DMS153 (cell line): ENCODE data around the gene CENPA.
A peak's percentile ranks its signal among the peaks of the same experiment; 100 is the strongest.

ENCODE experiments used
- DNase-seq: peaks from one replicate; lab custom pipeline; 2025; lab: John Stamatoyannopoulos, UW

Gene CENPA

DNA sequence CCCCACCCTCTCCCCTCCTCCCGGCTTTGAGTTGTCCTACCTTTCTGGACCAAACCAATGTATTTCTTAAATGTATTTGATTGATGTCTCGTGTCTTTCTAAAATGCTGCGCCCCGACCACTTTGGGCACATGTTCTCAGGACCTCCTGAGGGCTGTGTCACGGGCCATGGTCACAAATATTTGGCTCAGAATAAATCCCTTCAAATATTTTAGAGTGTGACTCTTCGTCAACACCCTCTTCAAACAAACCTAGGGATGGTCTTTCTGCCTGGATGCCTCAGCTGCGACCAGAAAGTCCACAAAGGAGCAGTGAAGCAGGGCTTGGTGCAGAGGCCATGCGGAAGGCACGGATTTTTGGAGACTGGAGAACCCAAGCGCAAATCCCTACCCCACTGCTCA lies 22.8 kb upstream of the CENPA start:
- DNase-seq, result no peak

DNA sequence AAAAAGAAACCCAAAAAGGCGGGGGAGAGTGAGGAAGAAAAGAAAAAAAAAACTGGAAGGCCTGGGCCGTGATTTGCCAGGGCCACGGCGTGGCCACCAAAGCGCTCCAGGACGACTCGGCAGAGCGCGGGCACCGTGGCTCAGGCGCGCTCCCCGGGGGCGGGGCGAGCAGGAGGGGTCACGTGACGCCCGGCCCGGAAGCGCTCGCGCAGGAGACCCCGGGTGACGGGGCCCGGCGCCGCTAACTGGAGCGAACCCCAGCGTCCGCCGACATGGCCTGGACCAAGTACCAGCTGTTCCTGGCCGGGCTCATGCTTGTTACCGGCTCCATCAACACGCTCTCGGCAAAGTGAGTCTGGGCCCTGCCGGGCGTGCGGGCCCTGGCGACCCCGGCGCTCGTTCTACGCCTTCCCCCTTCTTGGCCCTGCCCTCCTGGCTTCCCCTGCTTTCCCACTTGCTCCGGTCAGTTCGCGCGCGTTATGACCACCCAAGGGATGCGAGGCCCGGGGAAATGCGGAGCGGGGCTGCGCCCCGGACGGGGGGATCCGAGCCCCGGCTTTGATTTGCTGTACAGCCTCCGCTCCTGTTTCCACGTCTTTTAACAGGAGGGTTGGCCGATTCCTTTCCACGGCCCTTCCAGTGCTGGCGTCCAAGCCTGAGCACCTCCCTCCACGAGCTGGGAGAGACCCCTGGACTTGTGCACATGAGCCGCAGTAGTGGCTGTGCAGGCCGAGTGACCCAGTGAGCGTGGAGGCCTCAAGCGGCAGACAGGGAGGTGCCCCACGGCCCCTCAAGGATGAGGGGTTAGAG lies 21.6 kb upstream of the CENPA start, which contains the start of gene SLC35F6:
TSS of gene SLC35F6 (plus strand) at position 207 of the 810 bp plus-strand sequence. CDS start at position 273, 66 bp downstream.
- DNase-seq, result peak; percentile 16

DNA sequence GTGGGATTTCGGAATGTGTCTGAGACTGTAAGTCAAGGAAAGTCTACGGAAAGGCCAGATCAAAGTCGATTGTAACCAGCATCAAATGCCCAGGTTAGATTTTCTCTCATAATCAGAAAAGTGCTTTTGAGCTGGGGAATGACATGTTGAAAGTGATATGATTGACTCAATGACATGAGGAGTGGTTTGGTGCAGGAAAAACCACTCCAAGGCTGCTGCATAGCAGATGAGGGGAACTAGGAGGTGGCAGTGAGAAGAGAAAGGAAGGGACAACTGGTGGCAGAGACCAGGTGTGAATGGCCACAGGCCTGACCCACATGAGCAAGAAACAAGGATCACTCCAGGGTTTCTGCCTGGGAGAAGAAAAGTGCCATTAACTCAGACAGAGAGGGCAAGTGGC lies 20.9 kb upstream of the CENPA start:
- DNase-seq, result no peak

DNA sequence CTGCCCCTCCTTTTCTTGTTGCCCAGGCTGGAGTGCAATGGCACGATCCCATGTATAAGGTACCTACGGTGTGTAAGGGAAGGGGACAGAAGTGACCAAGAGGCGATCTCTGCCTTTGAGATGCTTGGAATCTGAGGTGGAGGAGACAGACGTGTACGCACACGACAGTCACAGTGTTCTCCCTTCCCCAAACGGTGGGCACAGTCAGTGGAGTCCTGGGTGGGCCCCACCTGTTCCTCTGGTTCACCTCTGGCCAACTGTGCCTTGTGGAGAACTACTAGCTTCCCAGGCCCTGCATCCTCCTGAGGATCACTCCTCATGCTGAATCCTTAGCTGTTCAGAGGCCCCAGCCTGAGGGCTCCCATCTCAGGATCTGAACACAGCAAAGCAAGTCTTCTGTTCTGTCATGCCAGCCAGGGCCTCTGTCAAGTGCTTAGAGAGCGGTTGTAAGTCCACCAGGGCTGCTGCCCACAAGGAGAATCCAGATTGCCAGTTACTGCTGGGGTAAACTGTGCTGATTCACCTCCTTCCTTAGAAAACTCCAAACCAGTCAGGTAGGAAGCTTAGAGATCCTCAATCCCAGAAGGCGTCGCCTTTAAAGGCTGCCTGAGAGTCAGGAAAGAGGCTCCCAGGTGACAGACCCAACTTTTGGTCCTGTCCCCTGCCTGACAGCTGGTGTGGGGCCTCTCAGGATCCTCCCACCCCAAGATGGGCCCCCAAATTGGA lies 20.2 kb upstream of the CENPA start:
- DNase-seq, result no peak

DNA sequence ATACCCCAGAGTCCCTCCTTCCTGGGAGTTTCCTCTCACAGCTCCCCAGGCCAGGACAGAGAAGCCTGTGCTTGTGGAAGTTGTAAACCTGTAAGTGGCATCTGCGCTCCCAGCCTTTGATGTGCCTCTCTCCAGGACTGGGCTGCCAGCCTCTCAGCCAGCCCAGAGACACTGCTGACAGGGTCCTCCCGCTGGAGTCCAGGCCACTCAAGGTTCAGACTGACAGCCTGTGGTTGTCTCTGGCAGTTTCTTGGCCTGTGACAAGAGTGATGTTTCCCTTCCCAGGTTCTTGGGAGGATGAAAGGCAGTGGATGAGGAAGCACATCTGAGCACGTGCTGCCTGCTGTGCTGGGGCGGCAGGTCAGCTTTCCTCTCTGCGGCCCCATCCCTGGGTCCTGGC lies 18.7 kb upstream of the CENPA start:
- DNase-seq, result no peak

DNA sequence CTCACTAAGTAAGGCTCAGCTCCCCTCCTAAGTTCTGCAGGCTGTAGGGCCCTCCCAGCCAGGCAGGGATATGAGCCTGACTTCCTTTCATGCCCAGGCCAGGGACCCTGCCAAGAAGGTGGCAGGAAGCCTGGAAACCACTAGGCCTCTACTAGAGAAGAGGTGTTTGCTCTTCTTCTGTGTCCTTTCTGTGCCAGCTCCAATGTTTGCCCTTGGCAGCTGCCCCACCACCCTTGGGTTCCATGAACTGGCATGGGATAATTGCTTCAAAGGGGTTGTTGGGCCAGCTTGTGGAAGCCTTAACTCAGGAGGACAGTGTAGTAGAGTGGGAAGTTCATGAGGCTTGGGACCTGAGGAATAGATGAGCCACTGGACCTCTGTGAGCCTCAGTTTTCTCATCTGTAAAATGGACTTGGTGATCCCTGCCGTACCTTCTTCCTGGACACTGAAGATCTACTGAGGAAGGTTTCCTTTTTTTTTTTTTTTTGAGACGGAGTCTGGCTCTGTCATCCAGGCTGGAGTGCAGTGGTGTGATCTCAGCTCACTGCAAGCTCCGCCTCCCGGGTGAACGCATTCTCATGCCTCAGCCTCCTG lies 17.9 kb upstream of the CENPA start:
- no peak for DNase-seq

DNA sequence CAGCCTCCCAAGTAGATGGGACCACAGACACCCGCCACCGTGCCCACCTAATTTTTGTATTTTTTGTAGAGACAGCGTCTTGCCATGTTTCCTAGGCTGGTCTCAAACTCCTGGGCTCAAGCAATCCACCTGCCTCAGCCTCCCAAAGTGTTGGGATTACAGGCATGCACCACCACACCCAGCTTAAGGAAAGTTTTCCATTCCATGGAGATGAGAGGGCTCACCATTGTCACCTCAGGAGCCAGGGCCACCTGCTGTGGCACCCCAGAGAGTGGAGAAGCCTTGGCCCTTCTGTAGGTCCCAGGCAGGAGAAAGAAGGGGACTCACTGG lies 17.1 kb upstream of the CENPA start:
- no peak for DNase-seq

DNA sequence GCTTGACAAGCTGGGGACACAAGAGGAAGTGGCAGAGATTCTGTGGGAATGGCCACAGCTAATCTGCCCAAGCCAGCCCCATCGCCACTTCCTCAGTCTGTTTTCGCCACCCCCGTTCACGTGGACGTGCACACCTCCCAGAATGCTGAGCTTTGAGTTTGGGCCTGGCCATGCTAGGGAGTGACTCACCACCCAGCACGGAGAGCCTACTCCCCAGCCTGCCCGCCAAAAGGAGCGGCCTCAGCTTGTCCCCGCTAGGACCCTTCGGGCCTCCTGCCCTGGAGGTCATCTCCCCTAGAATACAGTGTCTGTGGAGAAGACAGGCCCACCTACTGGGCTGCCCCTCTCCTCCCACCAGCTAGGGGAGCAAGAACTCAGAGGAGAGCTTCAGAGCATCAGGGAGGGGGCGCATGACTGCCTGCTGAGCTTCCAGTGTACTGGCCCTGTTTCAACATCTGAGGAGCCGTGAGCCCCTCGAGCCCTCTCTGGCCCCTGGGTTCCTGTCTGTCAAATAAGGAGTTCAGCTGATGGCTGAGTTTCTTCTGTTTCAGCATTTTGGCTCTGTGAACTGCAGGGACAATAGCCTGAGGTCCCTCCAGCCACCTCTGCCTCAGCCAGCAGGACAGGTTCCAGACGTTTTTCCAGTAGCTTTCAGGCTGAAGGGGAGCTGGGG lies 16.6 kb upstream of the CENPA start:
- DNase-seq, result no peak

DNA sequence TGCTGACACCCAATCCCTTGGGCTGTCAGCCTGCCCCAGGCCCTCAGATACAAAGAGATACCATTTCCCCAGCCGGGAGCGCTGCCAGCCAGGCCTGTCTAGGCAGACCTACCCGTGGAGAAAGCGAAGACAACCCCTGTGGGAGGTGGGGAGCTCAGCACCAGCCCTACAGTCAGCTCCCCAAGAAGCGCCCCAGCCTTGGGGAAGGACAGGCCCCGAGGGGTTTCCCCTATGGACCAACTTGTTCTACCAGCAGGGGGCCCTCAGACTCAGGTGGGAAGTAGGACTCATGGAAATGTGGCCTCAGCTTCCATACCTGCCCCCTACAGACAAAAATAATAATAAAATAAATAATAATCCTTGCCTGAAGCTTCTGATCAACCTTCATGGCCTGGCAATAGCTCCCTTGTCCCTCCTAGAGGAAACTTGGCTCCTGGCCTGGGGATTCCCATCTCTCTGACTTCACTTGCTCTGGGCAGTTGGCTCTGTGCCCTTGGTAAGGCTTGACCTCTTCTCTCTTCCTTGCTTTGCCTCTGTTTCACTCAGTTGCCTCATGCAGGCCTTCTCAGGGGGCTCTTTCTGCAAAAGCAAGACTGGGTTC lies 14.8 kb upstream of the CENPA start:
- DNase-seq, result no peak

DNA sequence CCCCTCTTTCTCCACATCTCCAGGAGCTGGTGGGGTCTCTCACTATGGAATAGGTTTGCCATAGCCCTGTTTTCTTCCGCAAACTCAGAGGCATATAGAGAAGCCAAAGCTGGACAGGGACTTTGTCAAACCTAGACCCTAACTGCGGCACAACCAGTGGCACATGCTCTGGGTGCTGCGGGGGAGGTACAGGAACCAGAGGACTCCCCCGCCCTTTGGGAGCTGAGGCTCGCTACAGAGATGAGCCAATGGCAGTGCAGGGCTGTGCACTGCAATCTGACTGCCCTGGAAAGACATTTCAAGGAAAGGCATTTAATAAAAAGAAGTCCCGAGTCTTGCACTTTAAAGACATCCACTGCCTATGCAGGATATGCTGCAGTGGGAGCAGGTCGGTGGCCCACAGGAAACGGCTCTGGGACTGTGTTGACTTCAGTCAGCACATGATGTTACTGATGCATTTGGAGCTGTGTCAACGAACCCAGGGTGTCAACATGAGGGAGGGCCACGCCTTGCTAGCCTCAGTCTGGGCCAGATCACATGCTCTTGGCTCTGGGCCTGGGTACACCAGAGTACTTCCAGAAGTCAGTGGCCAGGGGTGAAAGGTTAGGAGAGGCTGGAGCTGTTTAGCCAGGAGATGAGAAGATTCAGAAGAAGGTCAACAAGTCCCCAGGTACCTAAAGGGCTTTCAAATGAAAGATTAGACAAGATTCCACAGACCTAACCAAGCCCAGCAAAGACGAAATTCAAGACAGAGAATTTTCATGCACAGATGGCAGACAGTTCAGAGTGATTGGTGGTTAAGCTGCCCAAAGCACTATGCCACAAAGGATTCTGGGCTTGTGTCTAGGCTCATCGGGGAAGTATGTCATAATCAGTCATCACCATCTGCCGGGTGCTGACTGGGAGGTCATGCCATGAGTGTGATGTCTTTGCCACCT lies 13.5 kb upstream of the CENPA start:
- peak; percentile 47 for DNase-seq

DNA sequence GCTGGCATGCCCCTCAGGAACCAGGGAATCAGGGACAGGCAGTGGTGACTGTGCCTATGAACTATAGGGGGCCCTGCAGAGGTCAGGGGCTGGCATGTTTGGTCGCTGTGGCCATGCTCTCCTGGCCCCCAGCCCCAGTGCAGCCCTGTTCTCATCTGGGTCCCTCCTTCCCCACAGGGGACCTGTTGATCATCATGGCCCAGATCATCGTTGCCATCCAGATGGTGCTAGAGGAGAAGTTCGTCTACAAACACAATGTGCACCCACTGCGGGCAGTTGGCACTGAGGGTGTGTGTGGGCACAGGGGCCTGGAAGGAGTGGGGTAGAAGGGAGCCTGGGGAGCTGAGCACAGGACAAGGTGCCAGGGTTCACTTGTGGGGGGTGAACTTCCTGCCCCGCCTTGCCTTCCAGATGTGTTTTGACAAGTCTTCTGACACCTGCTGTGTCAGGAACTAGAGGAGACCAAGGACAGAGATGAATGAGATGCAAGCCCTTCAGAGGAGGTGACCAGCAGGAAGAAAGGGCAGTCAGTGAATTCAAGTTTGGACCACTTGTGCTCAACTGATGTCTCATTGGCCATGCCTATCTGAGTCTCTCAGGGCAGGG lies 9.6 kb upstream of the CENPA start:
- DNase-seq, result no peak

DNA sequence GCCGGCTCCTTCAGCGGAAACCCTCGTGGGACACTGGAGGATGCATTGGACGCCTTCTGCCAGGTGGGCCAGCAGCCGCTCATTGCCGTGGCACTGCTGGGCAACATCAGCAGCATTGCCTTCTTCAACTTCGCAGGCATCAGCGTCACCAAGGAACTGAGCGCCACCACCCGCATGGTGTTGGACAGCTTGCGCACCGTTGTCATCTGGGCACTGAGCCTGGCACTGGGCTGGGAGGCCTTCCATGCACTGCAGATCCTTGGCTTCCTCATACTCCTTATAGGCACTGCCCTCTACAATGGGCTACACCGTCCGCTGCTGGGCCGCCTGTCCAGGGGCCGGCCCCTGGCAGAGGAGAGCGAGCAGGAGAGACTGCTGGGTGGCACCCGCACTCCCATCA lies 7.8 kb upstream of the CENPA start:
- no peak for DNase-seq

DNA sequence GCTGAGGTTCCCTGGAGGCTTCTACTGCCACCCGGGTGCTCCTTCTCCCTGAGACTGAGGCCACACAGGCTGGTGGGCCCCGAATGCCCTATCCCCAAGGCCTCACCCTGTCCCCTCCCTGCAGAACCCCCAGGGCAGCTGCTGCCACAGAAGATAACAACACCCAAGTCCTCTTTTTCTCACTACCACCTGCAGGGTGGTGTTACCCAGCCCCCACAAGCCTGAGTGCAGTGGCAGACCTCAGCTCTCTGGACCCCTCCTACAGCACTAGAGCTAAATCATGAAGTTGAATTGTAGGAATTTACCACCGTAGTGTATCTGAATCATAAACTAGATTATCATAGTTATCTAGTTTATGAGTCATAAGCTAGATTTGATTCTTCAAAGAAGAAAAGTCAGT lies 7.3 kb upstream of the CENPA start:
- DNase-seq, result no peak

DNA sequence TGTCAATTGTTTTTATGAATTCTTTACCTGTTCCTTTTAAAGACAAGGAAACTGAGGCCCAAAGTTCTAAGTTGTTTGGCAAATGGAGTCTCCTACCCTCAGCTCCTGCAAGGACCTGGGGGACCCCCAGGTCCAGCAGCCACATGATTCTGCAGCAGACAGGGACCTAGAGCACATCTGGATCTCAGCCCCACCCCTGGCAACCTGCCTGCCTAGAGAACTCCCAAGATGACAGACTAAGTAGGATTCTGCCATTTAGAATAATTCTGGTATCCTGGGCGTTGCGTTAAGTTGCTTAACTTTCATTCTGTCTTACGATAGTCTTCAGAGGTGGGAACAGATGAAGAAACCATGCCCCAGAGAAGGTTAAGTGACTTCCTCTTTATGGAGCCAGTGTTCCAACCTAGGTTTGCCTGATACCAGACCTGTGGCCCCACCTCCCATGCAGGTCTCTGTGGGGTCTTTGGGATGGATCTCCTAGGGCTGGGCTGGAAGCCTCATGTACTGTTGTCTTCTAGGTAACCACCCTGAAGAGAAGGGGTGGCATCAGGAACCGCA lies 5.6 kb upstream of the CENPA start:
- no peak for DNase-seq

DNA sequence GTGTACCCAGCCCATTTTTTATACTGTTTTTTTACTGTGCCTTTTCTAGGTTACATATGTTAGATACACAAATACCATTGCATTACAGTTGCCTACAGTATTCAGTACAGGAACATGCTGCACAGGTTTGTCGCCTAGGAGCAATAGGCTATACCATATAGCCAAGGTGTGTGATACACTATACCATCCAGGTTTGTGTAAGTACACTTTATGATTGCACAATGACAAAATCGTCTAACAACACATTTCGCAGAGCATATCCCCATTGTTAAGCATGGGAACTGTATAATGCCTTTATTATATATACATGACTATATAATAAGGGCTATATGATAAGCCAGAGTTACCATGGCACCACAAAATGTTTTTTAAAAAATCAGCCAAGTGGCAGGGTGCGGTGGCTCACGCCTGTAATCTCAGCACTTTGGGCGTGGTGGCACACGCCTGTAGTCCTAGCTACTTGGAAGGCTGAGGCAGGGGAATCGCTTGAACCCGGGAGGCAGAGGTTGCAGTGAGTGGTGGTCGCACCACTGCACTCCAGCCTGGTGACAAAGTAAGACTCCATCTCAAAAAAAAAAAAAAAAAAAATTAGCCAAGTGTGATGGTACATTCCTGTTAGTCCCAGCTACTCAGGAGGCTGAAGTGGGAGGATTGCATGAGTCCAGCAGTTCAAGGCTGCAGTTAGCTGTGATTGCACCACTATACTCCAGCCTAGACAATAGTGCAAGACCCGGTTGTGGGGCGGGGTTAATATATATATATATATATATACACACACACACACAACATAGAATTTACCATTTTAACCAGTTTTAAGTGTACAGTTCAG lies 2.8 kb upstream of the CENPA start:
- no peak for DNase-seq

DNA sequence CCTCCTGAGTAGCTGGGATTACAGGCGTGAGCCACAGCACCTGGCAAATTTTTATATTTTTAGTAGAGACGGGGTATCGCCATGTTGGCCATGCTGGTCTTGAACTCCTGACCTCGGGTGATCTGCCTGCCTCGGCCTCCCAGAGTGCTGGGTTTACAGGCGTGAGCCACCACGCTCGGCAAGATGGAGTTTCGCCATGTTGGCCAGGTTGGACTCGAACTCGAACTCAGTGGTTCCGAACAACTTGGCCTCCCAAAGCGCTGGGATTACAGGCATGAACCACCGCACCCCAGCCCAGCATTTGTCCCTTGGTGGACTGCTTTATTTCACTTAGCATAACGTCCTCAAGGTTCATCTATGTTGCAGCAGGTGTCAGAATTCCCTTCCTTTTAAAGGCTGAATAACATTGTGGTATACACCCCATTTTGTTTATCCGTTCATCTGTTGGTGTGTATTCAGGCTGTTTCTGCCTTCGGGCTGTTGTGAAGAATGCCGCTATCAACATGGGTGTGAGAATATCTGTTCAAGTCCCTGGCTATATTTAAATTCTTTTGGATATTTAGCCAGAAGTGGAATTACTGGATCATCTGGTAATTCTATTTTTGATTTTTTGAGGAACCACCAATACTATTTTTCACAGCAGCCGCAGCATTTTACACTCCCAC lies 1.2 kb upstream of the CENPA start:
- DNase-seq, result no peak

DNA sequence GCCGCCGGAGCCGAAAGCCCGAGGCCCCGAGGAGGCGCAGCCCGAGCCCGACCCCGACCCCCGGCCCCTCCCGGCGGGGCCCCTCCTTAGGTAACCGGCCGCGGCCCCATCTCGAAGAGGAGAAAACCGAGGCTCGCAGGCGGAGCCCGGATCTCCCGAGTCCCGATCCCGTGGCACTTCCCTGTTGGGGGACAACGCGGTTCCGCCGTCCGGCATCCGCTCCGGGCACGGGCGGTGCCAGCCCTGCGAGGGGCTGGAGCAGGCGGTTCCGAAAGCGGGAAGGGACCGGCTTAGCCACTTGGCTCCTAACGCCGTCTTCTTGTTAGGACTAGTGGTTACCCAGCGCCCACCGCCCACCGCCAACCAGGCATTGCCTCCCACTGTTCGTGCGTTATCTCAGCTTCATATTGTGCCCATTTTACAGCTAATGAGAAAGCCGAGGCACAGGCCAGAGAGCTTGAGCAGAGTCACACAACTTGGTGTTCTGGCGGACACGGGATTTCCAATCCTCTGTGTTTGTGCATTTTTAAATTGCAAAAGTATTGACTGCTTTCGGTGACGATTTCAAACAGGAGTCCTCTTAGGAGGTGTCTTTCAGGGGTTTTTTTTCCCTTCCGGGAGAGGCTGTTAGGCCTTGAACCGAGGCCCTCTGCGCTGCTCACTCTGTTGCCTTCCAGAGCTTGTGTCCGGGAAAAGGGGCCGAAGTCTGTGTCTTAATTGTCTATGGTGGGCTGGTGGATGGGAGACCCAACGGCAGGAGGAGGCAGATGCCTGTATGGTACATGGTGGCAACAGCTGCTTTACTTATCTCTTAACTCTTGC lies 562 bp downstream of the CENPA start:
- no peak for DNase-seq

DNA sequence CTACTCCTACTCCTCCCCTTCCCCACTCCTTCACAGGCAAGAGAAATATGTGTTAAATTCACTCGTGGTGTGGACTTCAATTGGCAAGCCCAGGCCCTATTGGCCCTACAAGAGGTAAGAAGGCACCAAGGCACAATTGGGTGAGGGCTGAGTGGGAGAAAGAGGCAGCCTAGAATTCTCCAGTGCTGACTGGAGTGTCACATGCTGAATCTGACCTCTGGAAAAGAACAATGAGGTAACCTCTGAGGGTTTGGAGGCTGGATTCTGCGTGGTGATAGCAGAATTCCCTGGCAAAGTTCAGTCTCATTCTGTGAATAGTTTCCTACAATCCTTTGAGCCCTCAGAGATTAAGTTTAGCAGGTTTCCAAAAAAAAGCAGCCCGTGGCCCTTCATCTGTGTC lies 6.9 kb downstream of the CENPA start:
- no peak for DNase-seq
